GM12891 (cell line): ENCODE data around the gene TDRD1.

ENCODE experiments used
- POLR2A ChIP-seq: IDR thresholded peaks from 2 replicates; pipeline ENCODE4 v1.6.1; 2011; ENCODE audit warnings: low read depth, low read length, control low read depth
- POLR2AphosphoS5 ChIP-seq: IDR thresholded peaks from 2 replicates; pipeline ENCODE4 v1.6.1; 2011; ENCODE audit warnings: low read depth, low read length, control low read depth
- POU2F2 ChIP-seq: IDR thresholded peaks from 2 replicates; pipeline ENCODE4 v1.6.1; 2011; ENCODE audit warnings: low read depth, mild to moderate bottlenecking, control low read depth, low read length, moderate library complexity
- SPI1 ChIP-seq: IDR thresholded peaks from 2 replicates; pipeline ENCODE4 v1.6.1; 2011; ENCODE audit warnings: low read depth, low read length, control low read depth
- TAF1 ChIP-seq: IDR thresholded peaks from 2 replicates; pipeline ENCODE4 v1.6.1; 2011; ENCODE audit warnings: low read depth, low read length, control low read depth

DNA sequence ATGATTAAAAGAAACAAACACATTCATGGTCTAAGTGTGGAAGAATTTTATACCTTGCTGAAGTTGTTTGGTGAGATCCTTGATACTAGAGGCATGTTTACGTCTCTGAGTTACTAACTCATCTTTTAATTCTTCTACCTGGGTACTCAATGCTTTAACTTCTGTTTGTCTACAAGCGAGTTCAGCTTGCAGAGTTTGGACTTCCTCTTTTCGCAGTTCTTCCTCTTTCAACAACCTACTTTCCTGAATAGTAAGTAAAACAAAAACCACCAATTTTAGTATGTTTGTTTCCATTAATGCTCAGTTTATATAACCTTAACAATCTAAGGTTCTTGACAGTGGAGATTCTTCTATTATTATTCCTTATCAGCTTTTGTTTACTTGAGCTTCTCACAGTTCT is 48.1 kb upstream of the TDRD1 start:
- TF ChIP-seq POLR2A = no peak
- TF ChIP-seq SPI1 = peak; percentile 98
- no peak for TF ChIP-seq POLR2AphosphoS5
- TF ChIP-seq TAF1 = no peak
- TF ChIP-seq POU2F2 = no peak
